Measurements from ENCODE around the gene CFTR.

Gene CFTR

GRCh38 chr7:117567781-117568180, 88.0 kb downstream of the CFTR start:
- H3K4me3 ChIP-seq (ENCODE audit: low read depth, low read length): no peak overlapping the region
- DNase-seq (ENCODE audit: low read depth): no peak
- TF ChIP-seq CTCF (IDR thresholded peaks at IDR 0.05; ENCODE audit: control insufficient read depth, extremely low read depth, insufficient read depth): no peak

- peak; percentile 76 for DNase-seq (ENCODE audit: low read depth)
- no peak for TF ChIP-seq CTCF (IDR thresholded peaks at IDR 0.05; ENCODE audit: control insufficient read depth, extremely low read depth, insufficient read depth)
- no peak overlapping the region for H3K4me3 ChIP-seq (ENCODE audit: low read depth, low read length)
Observed at GRCh38 chr7:117572856-117573620, 93.2 kb downstream of the CFTR start.

GRCh38 chr7:117581424-117581823, 101.6 kb downstream of the CFTR start:
- no peak for TF ChIP-seq CTCF (IDR thresholded peaks at IDR 0.05; ENCODE audit: control insufficient read depth, extremely low read depth, insufficient read depth)
- DNase-seq (ENCODE audit: low read depth): no peak
- no peak overlapping the region for H3K4me3 ChIP-seq (ENCODE audit: low read depth, low read length)

- no peak for TF ChIP-seq CTCF (IDR thresholded peaks at IDR 0.05; ENCODE audit: control insufficient read depth, extremely low read depth, insufficient read depth)
- H3K4me3 ChIP-seq (ENCODE audit: low read depth, low read length): no peak overlapping the region
- no peak for DNase-seq (ENCODE audit: low read depth)
Observed at GRCh38 chr7:117582219-117582704, 102.4 kb downstream of the CFTR start.

DNA sequence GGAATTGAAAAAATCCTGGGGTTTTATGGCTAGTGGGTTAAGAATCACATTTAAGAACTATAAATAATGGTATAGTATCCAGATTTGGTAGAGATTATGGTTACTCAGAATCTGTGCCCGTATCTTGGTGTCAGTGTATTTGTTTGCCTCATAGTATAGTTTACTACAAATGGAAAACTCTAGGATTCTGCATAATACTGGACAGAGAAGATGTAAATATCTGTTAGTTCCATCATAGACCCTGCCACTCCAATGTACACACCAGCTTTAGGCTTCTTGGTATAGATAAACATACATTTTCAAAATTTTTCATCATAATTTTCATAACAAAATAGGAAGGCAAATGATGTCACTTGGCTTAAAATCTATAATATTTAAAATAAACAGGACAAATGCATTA, 108.1 kb downstream of the CFTR start:
- DNase-seq (ENCODE audit: low read depth): no peak
- H3K4me3 ChIP-seq (ENCODE audit: low read depth, low read length): no peak overlapping the region
- no peak for TF ChIP-seq CTCF (IDR thresholded peaks at IDR 0.05; ENCODE audit: control insufficient read depth, extremely low read depth, insufficient read depth)

GRCh38 chr7:117588352-117588794, 108.5 kb downstream of the CFTR start:
- no peak for TF ChIP-seq CTCF (IDR thresholded peaks at IDR 0.05; ENCODE audit: control insufficient read depth, extremely low read depth, insufficient read depth)
- DNase-seq (ENCODE audit: low read depth): peak; percentile 90
- H3K4me3 ChIP-seq (ENCODE audit: low read depth, low read length): no peak overlapping the region

DNA sequence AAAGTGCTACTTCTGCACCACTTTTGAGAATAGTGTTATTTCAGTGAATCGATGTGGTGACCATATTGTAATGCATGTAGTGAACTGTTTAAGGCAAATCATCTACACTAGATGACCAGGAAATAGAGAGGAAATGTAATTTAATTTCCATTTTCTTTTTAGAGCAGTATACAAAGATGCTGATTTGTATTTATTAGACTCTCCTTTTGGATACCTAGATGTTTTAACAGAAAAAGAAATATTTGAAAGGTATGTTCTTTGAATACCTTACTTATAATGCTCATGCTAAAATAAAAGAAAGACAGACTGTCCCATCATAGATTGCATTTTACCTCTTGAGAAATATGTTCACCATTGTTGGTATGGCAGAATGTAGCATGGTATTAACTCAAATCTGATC, 110.4 kb downstream of the CFTR start:
- H3K4me3 ChIP-seq (ENCODE audit: low read depth, low read length): no peak overlapping the region
- DNase-seq (ENCODE audit: low read depth): no peak
- no peak for TF ChIP-seq CTCF (IDR thresholded peaks at IDR 0.05; ENCODE audit: control insufficient read depth, extremely low read depth, insufficient read depth)
